PFSK-1 (cell line): ENCODE data around the gene SEPHS2.

Source experiments
- FOXP2 ChIP-seq: optimal IDR thresholded peaks from 2 replicates; pipeline ENCODE3; 2011; ENCODE audit warnings: borderline replicate concordance, control low read depth, inconsistent platforms; ENCODE audit not compliant: insufficient read depth; ENCODE audit errors: extremely low read length, extremely low read depth
- POLR2AphosphoS5 ChIP-seq: IDR thresholded peaks from 2 replicates; pipeline ENCODE4 v1.6.1; 2012; ENCODE audit warnings: low read depth, mild to moderate bottlenecking, control low read depth, low read length, moderate library complexity
- REST ChIP-seq, 2 experiments: IDR thresholded peaks; 2 replicates each; pipeline versions ENCODE4 v1.6.1 to v1.8.0; 2011 to 2012; ENCODE audit warnings: low read depth in 2 of 2, low read length in 2 of 2, control low read depth in 1 of 2, inconsistent platforms in 1 of 2, mild to moderate bottlenecking in 1 of 2, moderate library complexity in 1 of 2; ENCODE audit not compliant: insufficient read depth in 1 of 2
- SIN3A ChIP-seq: IDR thresholded peaks from 2 replicates; pipeline ENCODE4 v1.6.1; 2012; ENCODE audit warnings: mild to moderate bottlenecking, low read length, moderate library complexity, borderline replicate concordance; ENCODE audit not compliant: insufficient read depth
- TAF1 ChIP-seq: IDR thresholded peaks from 2 replicates; pipeline ENCODE4 v1.6.1; 2012; ENCODE audit warnings: low read length, control low read depth, borderline replicate concordance; ENCODE audit not compliant: insufficient read depth

Gene SEPHS2

GRCh38 chr16:30458561-30459394, 13.1 kb upstream of the SEPHS2 start:
- TF ChIP-seq POLR2AphosphoS5, result no peak
- no peak for TF ChIP-seq REST (IDR thresholded peaks at IDR 0.05; ENCODE audit: insufficient read depth in 1 of 2, low read depth in 2 of 2, low read length in 2 of 2)
- TF ChIP-seq TAF1, result no peak
- TF ChIP-seq FOXP2, result no peak
- TF ChIP-seq SIN3A, result no peak

- TF ChIP-seq SIN3A (no peak), FOXP2 (no peak), REST (IDR thresholded peaks at IDR 0.05; ENCODE audit: insufficient read depth in 1 of 2, low read depth in 2 of 2, low read length in 2 of 2) (no peak), POLR2AphosphoS5 (no peak), TAF1 (no peak)
Observed at GRCh38 chr16:30457743-30458560, 12.3 kb upstream of the SEPHS2 start.

- no peak for TF ChIP-seq REST (IDR thresholded peaks at IDR 0.05; ENCODE audit: insufficient read depth in 1 of 2, low read depth in 2 of 2, low read length in 2 of 2)
- no peak for TF ChIP-seq SIN3A
- TF ChIP-seq TAF1, result no peak
- no peak for TF ChIP-seq POLR2AphosphoS5
- no peak for TF ChIP-seq FOXP2
Observed at GRCh38 chr16:30457256-30457655, 11.6 kb upstream of the SEPHS2 start.

GRCh38 chr16:30456302-30456701, 10.6 kb upstream of the SEPHS2 start:
- TF ChIP-seq FOXP2, result no peak
- TF ChIP-seq TAF1, result no peak
- TF ChIP-seq REST (IDR thresholded peaks at IDR 0.05; ENCODE audit: insufficient read depth in 1 of 2, low read depth in 2 of 2, low read length in 2 of 2), result no peak
- TF ChIP-seq SIN3A, result no peak
- TF ChIP-seq POLR2AphosphoS5, result no peak
